ENCODE results near the gene SLC25A19. TPM values are rescaled to one million over a fixed set of nuclear protein-coding genes. Genes with fewer than 3 reads are reported as not detected.

The SLC25A19 gene
- total and polyA plus RNA-seq, 9 of the 15 experiments (the other 6 are each of a cell fraction or from before 2014, with no cell fraction given) = 33.4 to 76.6 (median 55.3) TPM

GRCh38 chr17:75260641-75261335 lies 28.4 kb downstream of the SLC25A19 start (continued):
- TF ChIP-seq ZNF589 (CRISPR knock-in tag; IDR thresholded peaks at IDR 0.05; ENCODE audit: low read depth) (no peak), ZNF780A (CRISPR knock-in tag; IDR thresholded peaks at IDR 0.05) (no peak), ZNF561 (CRISPR knock-in tag; conservative IDR thresholded peaks at IDR 0.05) (no peak), ZNF263 (CRISPR knock-in tag; IDR thresholded peaks at IDR 0.05; ENCODE audit: borderline replicate concordance) (no peak), FOXM1 (IDR thresholded peaks at IDR 0.05; ENCODE audit: low read depth) (no peak), FOXM1 (CRISPR knock-in tag; IDR thresholded peaks at IDR 0.05; ENCODE audit: low read depth) (no peak; the same call in 1 of the 2 replicates), ZNF121 (CRISPR knock-in tag; conservative IDR thresholded peaks at IDR 0.05) (no peak), GATA2 (CRISPR knock-in tag; IDR thresholded peaks at IDR 0.05) (no peak), CTCF (IDR thresholded peaks at IDR 0.05 in 2 of 3, conservative IDR thresholded peaks at IDR 0.05 in 1 of 3; ENCODE audit: insufficient read depth in 2 of 3, low read depth in 1 of 3, low read length in 3 of 3) (peak in 2 of 3 experiments; percentile 16 to 18; a peak in 1 of 6 replicates), MNT (conservative IDR thresholded peaks at IDR 0.05) (no peak), STAT6 (CRISPR knock-in tag; IDR thresholded peaks at IDR 0.05) (no peak), ZKSCAN3 (CRISPR knock-in tag; IDR thresholded peaks at IDR 0.05) (no peak), MBD1 (CRISPR knock-in tag; IDR thresholded peaks at IDR 0.05) (no peak), RAD21 (CRISPR knock-in tag; conservative IDR thresholded peaks at IDR 0.05 in 1 of 2, IDR thresholded peaks at IDR 0.05 in 1 of 2) (peak in 1 of 2 experiments; percentile 34; a peak in 2 of 4 replicates), GTF2F1 (IDR thresholded peaks at IDR 0.05; ENCODE audit: low read depth, low read length) (no peak), COPS2 (conservative IDR thresholded peaks at IDR 0.05) (no peak), NUFIP1 (IDR thresholded peaks at IDR 0.05; ENCODE audit: partially characterized antibody) (no peak), ZNF232 (CRISPR knock-in tag; IDR thresholded peaks at IDR 0.05) (peak; percentile 19; the same call in 1 of the 2 replicates)
